Measurements from ENCODE around the gene LAMTOR5.
"Not testable (repeated sequence)": the region's sequence is repeated elsewhere in the genome, so short reads cannot be mapped to it uniquely, and the experiment has no call there.

Gene LAMTOR5

GRCh38 chr1:110407260-110408210 lies at the start of gene LAMTOR5:
LAMTOR5 (minus strand) TSS chr1:110407694; CDS start chr1:110407620, 74 bp downstream.
- peak; percentile 82 for DNase-seq (ENCODE audit: low read depth)

GRCh38 chr1:110457206-110457605 lies 49.7 kb upstream of the LAMTOR5 start:
- no peak for DNase-seq (ENCODE audit: low read depth)

GRCh38 chr1:110455151-110455550 lies 47.7 kb upstream of the LAMTOR5 start:
- DNase-seq (ENCODE audit: low read depth) = no peak

GRCh38 chr1:110454328-110454727 lies 46.8 kb upstream of the LAMTOR5 start:
- no peak for DNase-seq (ENCODE audit: low read depth)

- no peak for DNase-seq (ENCODE audit: low read depth)
These were observed 46.3 kb upstream of the LAMTOR5 start for GRCh38 chr1:110453829-110454228.

- no peak for DNase-seq (ENCODE audit: low read depth)
These were observed 44.8 kb upstream of the LAMTOR5 start for GRCh38 chr1:110452330-110452729.

- no peak for DNase-seq (ENCODE audit: low read depth)
These were observed 43.4 kb upstream of the LAMTOR5 start, which contains the start of gene PROK1 for GRCh38 chr1:110450929-110451328. PROK1 (plus strand) TSS chr1:110451149; CDS start chr1:110451217, 68 bp downstream.

GRCh38 chr1:110449661-110450651 lies 42.5 kb upstream of the LAMTOR5 start:
- no peak for DNase-seq (ENCODE audit: low read depth)

- DNase-seq (ENCODE audit: low read depth) = no peak
These were observed 37.1 kb upstream of the LAMTOR5 start for GRCh38 chr1:110444561-110444960.

- no peak for DNase-seq (ENCODE audit: low read depth)
These were observed 36.0 kb upstream of the LAMTOR5 start for GRCh38 chr1:110443451-110443850.

GRCh38 chr1:110441888-110442287 lies 34.4 kb upstream of the LAMTOR5 start:
- no peak for DNase-seq (ENCODE audit: low read depth)

- no peak for DNase-seq (ENCODE audit: low read depth)
These were observed 33.4 kb upstream of the LAMTOR5 start for GRCh38 chr1:110440877-110441276.

GRCh38 chr1:110439873-110440272 lies 32.4 kb upstream of the LAMTOR5 start:
- not testable (repeated sequence) for DNase-seq (ENCODE audit: low read depth)

GRCh38 chr1:110438893-110439292 lies 31.4 kb upstream of the LAMTOR5 start:
- no peak for DNase-seq (ENCODE audit: low read depth)

- not testable (repeated sequence) for DNase-seq (ENCODE audit: low read depth)
These were observed 30.3 kb upstream of the LAMTOR5 start for GRCh38 chr1:110437645-110438299.

GRCh38 chr1:110436635-110437034 lies 29.1 kb upstream of the LAMTOR5 start:
- DNase-seq (ENCODE audit: low read depth) = no peak

GRCh38 chr1:110434946-110435345 lies 27.5 kb upstream of the LAMTOR5 start:
- DNase-seq (ENCODE audit: low read depth) = no peak

GRCh38 chr1:110433803-110434202 lies 26.3 kb upstream of the LAMTOR5 start:
- no peak for DNase-seq (ENCODE audit: low read depth)

- DNase-seq (ENCODE audit: low read depth) = no peak
These were observed 25.7 kb upstream of the LAMTOR5 start for GRCh38 chr1:110433213-110433612.

GRCh38 chr1:110430901-110431300 lies 23.4 kb upstream of the LAMTOR5 start:
- DNase-seq (ENCODE audit: low read depth) = no peak

- DNase-seq (ENCODE audit: low read depth) = no peak
These were observed 22.9 kb upstream of the LAMTOR5 start for GRCh38 chr1:110430366-110430765.

- no peak for DNase-seq (ENCODE audit: low read depth)
These were observed 21.5 kb upstream of the LAMTOR5 start for GRCh38 chr1:110428946-110429345.

All from activated T-helper 9 cell treated with anti-CD3 and anti-CD28 coated beads, Interleukin-2, amount 50 U/mL, for 16 hours (primary cell).